Gastrocnemius medialis (tissue), 4 donors: Measurements from ENCODE around the gene STRBP.

ENCODE experiments used
- POLR2A ChIP-seq, 2 donors: fragments of 450-650 bp; IDR thresholded peaks; one replicate each; pipeline ENCODE4 v1.6.1; 2017; ENCODE audit warnings: antibody characterized with exemption in 2 of 2, mild to moderate bottlenecking in 2 of 2, moderate library complexity in 2 of 2
- TF ChIP-seq, protein P1 (sequence below), 5 experiments: fragments of 450-650 bp in 3 of 5; fragments of 200-600 bp in 2 of 5; sonication (generic) in 2 of 5; IDR thresholded peaks in 4 of 5; conservative IDR thresholded peaks in 1 of 5; 1 replicate in 4 of 5; 2 replicates in 1 of 5; pipeline ENCODE4 v1.5.1; 2016 to 2019; ENCODE audit warnings: antibody characterized with exemption in 5 of 5, mild to moderate bottlenecking in 3 of 5, moderate library complexity in 3 of 5

DNA sequence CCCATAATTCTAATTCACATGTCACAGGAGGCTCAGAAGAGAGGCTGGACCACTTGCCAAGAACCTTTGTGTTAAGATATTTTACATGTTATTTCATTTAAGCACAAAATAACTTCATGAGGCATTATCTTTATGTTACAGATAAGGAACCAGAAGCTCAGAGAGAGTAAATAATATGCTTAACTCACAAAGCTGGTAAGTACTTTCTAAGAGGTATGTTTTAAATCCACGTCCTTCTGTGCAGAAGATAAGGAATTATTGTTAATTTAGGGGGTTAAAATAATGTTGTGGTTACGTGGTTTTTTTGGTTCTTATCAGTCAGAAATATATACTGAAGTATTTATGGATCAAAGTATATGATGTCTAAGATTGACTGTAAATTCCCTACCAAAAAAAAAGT, 8.0 kb downstream of the STRBP start:
- TF ChIP-seq, protein P1, sequence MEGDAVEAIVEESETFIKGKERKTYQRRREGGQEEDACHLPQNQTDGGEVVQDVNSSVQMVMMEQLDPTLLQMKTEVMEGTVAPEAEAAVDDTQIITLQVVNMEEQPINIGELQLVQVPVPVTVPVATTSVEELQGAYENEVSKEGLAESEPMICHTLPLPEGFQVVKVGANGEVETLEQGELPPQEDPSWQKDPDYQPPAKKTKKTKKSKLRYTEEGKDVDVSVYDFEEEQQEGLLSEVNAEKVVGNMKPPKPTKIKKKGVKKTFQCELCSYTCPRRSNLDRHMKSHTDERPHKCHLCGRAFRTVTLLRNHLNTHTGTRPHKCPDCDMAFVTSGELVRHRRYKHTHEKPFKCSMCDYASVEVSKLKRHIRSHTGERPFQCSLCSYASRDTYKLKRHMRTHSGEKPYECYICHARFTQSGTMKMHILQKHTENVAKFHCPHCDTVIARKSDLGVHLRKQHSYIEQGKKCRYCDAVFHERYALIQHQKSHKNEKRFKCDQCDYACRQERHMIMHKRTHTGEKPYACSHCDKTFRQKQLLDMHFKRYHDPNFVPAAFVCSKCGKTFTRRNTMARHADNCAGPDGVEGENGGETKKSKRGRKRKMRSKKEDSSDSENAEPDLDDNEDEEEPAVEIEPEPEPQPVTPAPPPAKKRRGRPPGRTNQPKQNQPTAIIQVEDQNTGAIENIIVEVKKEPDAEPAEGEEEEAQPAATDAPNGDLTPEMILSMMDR (IDR thresholded peaks at IDR 0.05 in 4 of 5, conservative IDR thresholded peaks at IDR 0.05 in 1 of 5), result no peak
- no peak for TF ChIP-seq POLR2A (IDR thresholded peaks at IDR 0.05)
